Transverse colon (tissue), 4 donors: ENCODE results near the gene PRSS48. TPM values are rescaled to one million over a fixed set of nuclear protein-coding genes. Genes with fewer than 3 reads are reported as not detected.

Source experiments
- DNase-seq: peaks from one replicate; pipeline ENCODE4 v3.0.0-alpha.2; 2019
- H3K27ac ChIP-seq, 4 donors: fragments of 200-600 bp; sonication (generic); 2 replicates each; pipeline ENCODE4 v1.5.1; 2016 to 2018; ENCODE audit warnings: inconsistent platforms in 4 of 4
- H3K27me3 ChIP-seq: fragments of 200-600 bp; sonication (generic); 2 replicates; pipeline ENCODE4 v1.5.1; 2017; ENCODE audit warnings: inconsistent platforms
- H3K36me3 ChIP-seq, 4 donors: fragments of 200-600 bp; sonication (generic); 2 replicates each; pipeline ENCODE4 v1.5.1; 2017 to 2019; ENCODE audit warnings: inconsistent platforms in 4 of 4
- H3K4me1 ChIP-seq, 4 donors: fragments of 200-600 bp; sonication (generic); 2 replicates each; pipeline ENCODE4 v1.5.1; 2017 to 2020; ENCODE audit warnings: inconsistent platforms in 4 of 4
- H3K4me3 ChIP-seq, 4 donors: fragments of 200-600 bp; sonication (generic); 1 replicate in 1 of 4; 2 replicates in 3 of 4; pipeline versions ENCODE4 v1.5.1 to v1.6.1; 2017 to 2019; ENCODE audit warnings: inconsistent platforms in 4 of 4
- H3K9me3 ChIP-seq, 2 donors: fragments of 200-600 bp; sonication (generic); 2 replicates each; pipeline ENCODE4 v1.5.1; 2017 to 2019; ENCODE audit warnings: inconsistent platforms in 2 of 2
- CTCF ChIP-seq, 5 experiments: fragments of 200-600 bp in 3 of 5; fragments of 450-650 bp in 2 of 5; sonication (generic) in 3 of 5; IDR thresholded peaks; 1 replicate in 2 of 5; 2 replicates in 3 of 5; pipeline ENCODE4 v1.5.1; 2016 to 2017; ENCODE audit warnings: antibody characterized with exemption in 5 of 5, inconsistent platforms in 3 of 5, mild to moderate bottlenecking in 2 of 5, moderate library complexity in 1 of 5
- EP300 ChIP-seq: sonication (generic); formaldehyde crosslinking; IDR thresholded peaks from one replicate; pipeline ENCODE4 v1.6.1; 2017; ENCODE audit warnings: antibody characterized with exemption, low read depth
- POLR2A ChIP-seq: fragments of 450-650 bp; IDR thresholded peaks from one replicate; pipeline ENCODE4 v1.6.1; 2016; ENCODE audit warnings: antibody characterized with exemption, mild to moderate bottlenecking, moderate library complexity
- POLR2AphosphoS5 ChIP-seq, 3 donors: sonication (generic); formaldehyde crosslinking; IDR thresholded peaks; one replicate each; pipeline ENCODE4 v1.6.1; 2016; ENCODE audit warnings: antibody characterized with exemption in 3 of 3
- WGBS, 2 donors: methylation state at CpG; one replicate each; pipeline ENCODE4 v1.1.5; 2018; ENCODE audit warnings: low coverage in 1 of 2; 5-methylcytosine and 5-hydroxymethylcytosine counted together
- in situ Hi-C, 4 donors: fragments of 200-750 bp; cut with MboI; loops; one replicate each; pipeline versions ENCODE4 v1.15.0 to v1.15.1; 2017; ENCODE audit warnings: low sequenced_read_pairs in 3 of 4, low pct_ligation_motif_present in 1 of 4, low pct_unique_long_range_greater_than_20kb in 1 of 4
- intact Hi-C: fragments of 100-400 bp; cut with DNase I; formaldehyde crosslinking; loops from one replicate; pipeline ENCODE4 v1.15.1; 2023; ENCODE audit warnings: low total_unique reads
- total RNA-seq, 4 donors: library from RNA; depleted of rRNA; stranded (reverse); fragments of >200 nt; gene quantifications; one replicate each; pipeline ENCODE4 v1.1.0, GENCODE V29; 2016

Gene PRSS48
- total RNA-seq, result not detected

- DNase-seq, result peak; percentile 77
- Histone ChIP-seq H3K27me3 (no peaks in the 10 kb centered on the region), H3K36me3 (no peaks in the 10 kb centered on the region), H3K9me3 (no peaks in the 10 kb centered on the region), H3K27ac (no peak within 1 kb of the TSS), H3K4me3 (no peak within 1 kb of the TSS), H3K4me1 (peaks cover 0 to 19% (median 5%) of the 10 kb centered on the region in 4 donors)
- TF ChIP-seq CTCF (IDR thresholded peaks at IDR 0.05) (peak; percentile 59 to 78 (median 70)), EP300 (no peak), POLR2AphosphoS5 (IDR thresholded peaks at IDR 0.05) (no peak)
- intact Hi-C loops (loop anchor here (10.0 kb wide), 1 partner anchor 88 kb away; no protein-coding TSS in a partner anchor), in situ Hi-C loops (no loop called here)
- WGBS, 2 donors, result 57% methylated on average over 7 of the region's 7 CpGs; no CpG with 5 or more reads in 1 of the 2 donors
Measured at GRCh38 chr4:151276787-151277562, at the start of gene PRSS48. PRSS48 (plus strand) TSS chr4:151277161; CDS start chr4:151277173, 12 bp downstream.

GRCh38 chr4:151227172-151227571 is 49.8 kb upstream of the PRSS48 start:
- Histone ChIP-seq H3K36me3 (peaks cover 0 to 6% (median 0%) of the 10 kb centered on the region in 4 donors), H3K4me1 (peaks cover 0 to 28% (median 0%) of the 10 kb centered on the region in 4 donors), H3K27me3 (no peaks in the 10 kb centered on the region), H3K9me3 (no peaks in the 10 kb centered on the region), H3K4me3 (peak overlapping the region in 2 of 4 donors; percentile 4 to 24), H3K27ac (peak overlapping the region; percentile 63 to 74 (median 68))
- TF ChIP-seq POLR2AphosphoS5 (IDR thresholded peaks at IDR 0.05) (no peak), EP300 (no peak), CTCF (IDR thresholded peaks at IDR 0.05) (no peak), POLR2A (no peak)
- WGBS, 2 donors, result 50 to 72% methylated on average over 1 of the region's 1 CpG
- intact Hi-C loops, result no loop called here
- no peak for DNase-seq
- in situ Hi-C loops, result no loop called here

- Histone ChIP-seq H3K9me3 (no peaks in the 10 kb centered on the region), H3K27ac (peak overlapping the region; percentile 63 to 74 (median 68)), H3K27me3 (no peaks in the 10 kb centered on the region), H3K4me1 (peaks cover 0 to 28% (median 0%) of the 10 kb centered on the region in 4 donors), H3K36me3 (peaks cover 0 to 6% (median 0%) of the 10 kb centered on the region in 4 donors), H3K4me3 (peak overlapping the region in 2 of 4 donors; percentile 4 to 24)
- TF ChIP-seq POLR2AphosphoS5 (IDR thresholded peaks at IDR 0.05) (peak; percentile 15 to 24 (median 18)), CTCF (IDR thresholded peaks at IDR 0.05) (no peak), EP300 (no peak)
- DNase-seq, result peak; percentile 18
- WGBS, 2 donors, result 29 to 48% methylated on average over 2 to 3 of the region's 3 CpGs
- in situ Hi-C loops, result no loop called here
- intact Hi-C loops, result no loop called here
Measured at GRCh38 chr4:151227731-151228130, 49.2 kb upstream of the PRSS48 start.

GRCh38 chr4:151228189-151229119 is 48.5 kb upstream of the PRSS48 start:
- H3K27ac ChIP-seq, result peak overlapping the region; percentile 63 to 74 (median 68)
- H3K4me3 ChIP-seq, result no peak overlapping the region
- no peak for DNase-seq
- H3K36me3 ChIP-seq, result peaks cover 0 to 6% (median 0%) of the 10 kb centered on the region in 4 donors
- no peaks in the 10 kb centered on the region for H3K27me3 ChIP-seq
- in situ Hi-C loops (no loop called here), intact Hi-C loops (no loop called here)
- no peaks in the 10 kb centered on the region for H3K9me3 ChIP-seq
- TF ChIP-seq POLR2AphosphoS5 (IDR thresholded peaks at IDR 0.05), result no peak
- no peak for TF ChIP-seq POLR2A
- TF ChIP-seq CTCF (IDR thresholded peaks at IDR 0.05), result no peak
- TF ChIP-seq EP300, result no peak
- 76 to 79% methylated on average over 5 to 6 of the region's 6 CpGs for WGBS, 2 donors
- H3K4me1 ChIP-seq, result peaks cover 0 to 28% (median 0%) of the 10 kb centered on the region in 4 donors
